Cerebellar cortex (tissue), 1 donor: ENCODE measurements around the gene SYPL1.

ENCODE experiments used
- DNase-seq: peaks from one replicate; pipeline ENCODE4 v3.0.0-alpha.2; 2015; ENCODE audit warnings: low spot score

Gene SYPL1

DNA sequence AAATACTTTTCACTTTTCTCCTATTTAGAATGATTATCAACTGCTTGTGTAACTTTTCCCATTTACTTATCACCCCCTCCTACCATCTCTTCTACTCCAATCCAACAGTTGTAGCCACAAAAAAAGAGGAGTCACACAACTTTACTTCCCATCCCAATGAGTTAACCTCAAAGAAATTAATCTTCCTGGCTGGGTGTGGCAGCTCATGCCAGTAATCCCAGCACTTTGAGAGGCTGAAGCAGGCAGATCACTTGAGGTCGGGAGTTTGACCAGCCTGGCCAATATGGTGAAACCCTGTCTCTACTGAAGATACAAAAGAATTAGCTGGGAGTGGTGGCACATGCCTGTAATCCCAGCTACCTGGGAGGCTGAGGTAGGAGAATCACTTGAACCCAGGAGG lies 19.9 kb downstream of the SYPL1 start:
- DNase-seq = no peak

DNA sequence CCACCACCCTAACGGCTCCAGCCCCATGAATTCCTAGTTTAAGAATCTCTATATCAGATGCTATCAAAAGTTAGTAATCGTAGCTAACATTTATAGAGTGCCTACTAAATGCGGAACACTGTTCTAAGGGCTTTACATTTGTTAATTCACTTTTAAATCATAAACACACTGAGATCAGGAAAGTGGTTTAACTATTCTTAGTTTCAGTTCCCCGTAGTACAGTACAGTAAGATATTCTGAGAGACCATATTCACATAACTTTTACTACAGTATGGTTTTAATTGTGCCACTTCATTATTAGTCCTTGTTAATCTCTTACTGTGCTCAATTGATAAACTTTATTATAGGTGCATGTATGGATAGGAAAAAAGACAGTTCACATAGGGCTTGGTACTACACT lies 22.5 kb downstream of the SYPL1 start:
- no peak for DNase-seq

DNA sequence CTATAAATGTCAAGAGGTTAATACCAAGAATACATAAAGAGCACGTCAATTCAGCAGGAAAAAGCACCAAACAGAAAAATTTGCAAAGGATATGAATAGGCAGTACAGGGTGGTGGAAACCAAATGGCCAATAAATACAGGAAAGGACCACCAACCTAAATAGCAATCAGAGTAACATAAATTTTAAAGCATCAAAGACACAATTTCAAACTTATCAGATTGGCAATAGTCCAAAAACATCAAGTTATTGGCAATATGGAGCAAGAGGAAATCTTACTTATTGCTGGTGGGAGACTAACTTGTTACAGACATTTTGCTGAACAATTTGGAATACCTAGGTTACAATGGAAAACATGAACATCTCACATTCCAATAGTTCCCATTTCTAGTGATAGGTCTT lies 24.1 kb downstream of the SYPL1 start:
- DNase-seq = no peak

DNA sequence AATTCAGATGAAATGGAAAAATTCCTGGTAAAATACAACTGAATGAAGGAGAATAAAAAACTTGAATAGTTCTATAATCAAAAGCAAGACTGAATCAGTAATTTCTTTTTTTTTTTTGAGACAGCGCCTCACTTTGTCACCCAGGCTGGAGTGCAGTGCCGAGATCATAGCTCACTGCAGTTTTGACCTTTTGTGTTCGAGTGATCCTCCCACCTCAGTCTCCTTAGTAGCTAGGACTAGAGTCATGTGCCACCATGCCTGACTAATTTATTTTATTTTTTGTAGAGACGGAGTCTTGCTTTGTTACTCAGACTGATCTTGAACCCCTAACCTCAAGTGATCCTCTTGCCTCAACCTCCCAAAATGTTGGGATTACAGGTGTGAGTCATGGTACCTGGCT lies 26.1 kb downstream of the SYPL1 start:
- DNase-seq = no peak

DNA sequence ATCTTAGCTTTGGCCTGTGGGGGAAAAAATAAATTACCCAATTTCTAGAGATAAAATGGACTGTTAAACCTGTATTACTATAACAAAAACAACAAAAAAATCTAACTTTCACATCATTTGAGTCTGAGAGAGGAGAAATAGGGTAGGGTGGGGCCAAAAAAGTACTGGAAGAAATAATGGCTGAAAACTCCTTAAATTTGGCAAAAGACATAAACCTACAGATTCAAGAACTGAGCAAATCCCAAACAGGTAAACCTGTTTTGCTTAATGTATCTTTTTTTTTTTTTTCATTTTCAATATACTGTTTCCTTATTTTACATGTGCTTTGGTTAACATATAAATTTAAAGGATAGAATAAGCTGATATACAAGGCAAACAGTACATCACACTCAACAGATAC lies 27.1 kb downstream of the SYPL1 start:
- no peak for DNase-seq

DNA sequence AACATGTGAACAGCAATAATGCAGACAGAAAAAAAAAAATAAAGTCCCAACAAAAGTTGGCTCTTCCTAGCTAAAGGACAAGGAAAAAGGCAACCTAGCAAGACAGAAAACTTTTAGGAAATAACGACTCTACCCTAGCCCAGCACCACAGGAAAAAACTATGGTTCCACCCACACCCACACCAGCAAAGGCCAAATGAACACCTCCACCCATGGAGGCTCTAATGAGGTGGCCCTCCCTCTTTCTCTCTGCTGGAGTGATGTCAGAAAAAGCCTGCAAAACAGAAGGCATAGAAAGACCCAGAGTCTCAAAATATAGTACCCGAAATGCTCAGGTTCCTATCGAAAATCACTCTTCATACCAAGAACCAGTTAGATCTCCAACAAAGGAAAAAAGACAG lies 28.4 kb downstream of the SYPL1 start:
- DNase-seq = no peak

DNA sequence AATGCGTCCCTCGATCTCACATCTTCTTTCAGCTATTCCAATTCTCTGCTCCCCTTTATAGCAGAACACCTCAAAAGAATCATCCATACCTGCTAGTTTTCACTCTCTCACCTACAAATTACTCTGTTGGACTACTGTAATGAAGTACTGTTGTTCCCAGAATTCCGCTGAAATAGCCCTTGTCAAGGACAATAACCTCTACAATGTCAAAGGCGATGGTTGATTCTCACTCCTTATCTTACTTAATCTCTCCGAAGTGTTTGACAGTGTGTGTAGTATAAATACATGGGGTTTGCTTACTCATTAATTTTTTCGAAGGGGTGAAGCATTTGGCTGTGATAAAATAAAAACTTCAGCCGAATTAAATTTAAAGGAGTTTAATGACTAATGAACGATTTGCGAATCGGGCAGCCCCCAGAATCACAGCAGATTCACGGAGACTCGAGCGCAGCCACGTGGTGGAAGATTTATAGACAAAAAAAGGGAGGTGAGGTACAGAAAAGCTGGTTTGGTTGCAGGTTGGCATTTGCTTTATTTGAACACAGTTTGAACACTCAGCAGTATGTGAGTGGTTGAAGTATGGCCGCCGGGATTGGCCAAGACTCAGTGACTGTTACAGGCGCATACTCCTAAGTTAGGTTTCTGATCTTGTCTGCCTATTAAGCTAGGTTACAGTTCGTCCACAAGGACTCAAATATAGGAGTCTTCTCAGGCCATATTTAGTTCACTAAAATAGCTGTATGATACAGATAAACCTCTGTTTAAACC lies 29.8 kb downstream of the SYPL1 start:
- DNase-seq = no peak

DNA sequence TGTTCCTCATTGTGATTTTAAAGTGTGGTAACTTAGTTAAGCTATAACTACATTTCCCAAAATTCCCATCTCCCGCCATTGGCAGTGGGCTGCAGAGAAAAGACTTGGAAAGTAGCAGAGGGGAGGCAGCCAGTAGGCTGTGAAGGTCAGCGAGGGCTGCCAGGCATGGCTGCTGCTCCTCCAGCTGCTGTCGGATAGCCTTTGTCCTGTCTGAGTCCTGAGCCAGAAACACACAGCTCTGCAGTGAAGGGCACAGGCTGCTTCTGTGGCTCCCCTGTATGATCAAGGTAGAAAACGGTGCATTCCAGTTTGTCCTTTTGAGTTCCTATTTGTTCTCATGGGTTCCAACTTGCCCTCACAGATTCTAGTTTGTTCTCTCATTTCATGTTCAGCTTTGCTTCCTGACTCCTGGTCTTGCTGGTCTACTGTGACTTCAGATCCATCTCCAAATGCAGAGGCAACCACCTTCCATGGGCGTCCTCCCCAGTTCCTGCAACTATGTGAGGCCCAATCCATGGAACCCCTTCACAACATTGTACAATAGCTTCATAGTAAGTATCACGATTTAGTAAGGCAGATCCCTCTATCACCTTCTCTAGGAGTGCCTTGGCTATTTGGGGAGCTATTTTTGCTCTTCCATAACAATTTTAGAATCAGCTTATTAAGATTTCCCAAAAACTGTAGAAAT lies 31.7 kb downstream of the SYPL1 start:
- DNase-seq = no peak

DNA sequence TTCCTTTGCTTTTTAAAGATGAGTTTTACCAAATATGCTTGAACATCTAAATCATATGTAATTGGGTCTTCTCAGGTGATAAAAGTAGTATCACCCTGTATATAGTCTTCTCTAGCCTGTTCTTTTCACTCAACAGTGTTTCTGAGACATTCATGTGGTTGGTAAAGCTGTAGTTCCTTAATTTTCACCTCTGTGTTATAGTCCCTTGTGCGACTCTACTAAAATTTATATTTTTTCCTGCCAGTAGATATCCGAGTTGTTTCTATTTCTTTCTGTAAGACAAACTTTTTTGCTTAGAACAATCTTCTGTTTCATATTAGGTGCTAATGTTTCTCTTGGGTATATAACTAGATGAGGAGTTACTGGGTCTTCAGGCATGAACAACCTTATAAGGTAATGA lies 35.6 kb downstream of the SYPL1 start:
- DNase-seq = no peak

DNA sequence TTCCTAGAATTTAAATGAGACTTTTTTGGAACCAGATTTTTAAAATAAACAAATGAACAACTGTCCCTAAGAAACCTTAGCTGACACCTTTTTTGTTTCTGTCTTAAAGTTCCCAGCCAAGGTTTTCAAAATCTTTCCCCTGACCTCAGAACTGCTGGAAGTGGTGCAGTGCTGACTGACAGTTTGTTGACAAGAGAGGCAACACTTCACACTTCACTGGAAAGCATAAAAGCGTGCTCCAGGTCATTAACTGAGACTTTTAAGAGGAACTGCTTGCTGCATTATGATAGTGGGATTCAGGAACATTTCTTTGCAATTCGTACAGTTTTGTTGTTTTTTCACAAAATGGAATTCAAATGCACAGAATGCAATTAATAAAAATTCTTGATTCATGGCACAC lies 36.2 kb downstream of the SYPL1 start:
- DNase-seq = no peak

DNA sequence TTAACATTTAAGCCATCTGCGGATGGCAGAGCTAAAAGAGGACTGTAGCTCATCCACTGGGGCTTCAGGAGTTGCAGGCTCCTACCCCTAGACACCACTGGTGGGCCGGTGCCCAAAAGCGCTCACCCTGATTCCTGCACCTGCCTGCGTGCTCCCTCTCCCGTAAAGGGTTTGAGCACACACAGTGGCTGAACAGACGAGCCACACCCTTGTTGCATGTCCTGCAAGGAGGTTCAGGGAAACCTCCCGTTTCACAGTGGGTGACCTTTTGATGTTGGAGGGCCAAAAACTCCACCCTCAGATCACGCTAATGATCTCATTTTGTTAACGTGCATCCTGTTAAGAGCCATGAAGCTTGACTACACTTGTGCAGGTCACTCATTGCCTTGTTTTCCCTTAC lies 37.9 kb downstream of the SYPL1 start:
- no peak for DNase-seq

DNA sequence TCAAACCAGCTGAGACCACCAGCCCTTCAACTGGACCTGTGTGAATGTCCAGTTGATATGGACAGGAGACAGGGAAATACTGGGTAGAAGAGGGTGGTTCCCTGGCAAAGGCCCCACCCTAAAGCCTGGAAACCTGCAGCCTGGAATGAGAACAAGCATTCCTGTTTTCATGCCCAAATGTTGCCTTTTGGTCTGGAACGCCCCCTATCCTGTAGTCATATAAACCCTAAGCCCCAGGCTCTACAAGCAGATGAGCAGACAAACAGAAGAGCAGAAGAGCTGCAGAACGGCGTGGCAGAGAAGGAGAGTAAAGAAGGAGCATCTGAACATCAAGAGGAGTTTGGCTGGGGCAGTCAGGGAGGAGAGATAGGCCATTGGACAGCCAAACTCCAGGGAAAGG lies 38.4 kb downstream of the SYPL1 start:
- no peak for DNase-seq

DNA sequence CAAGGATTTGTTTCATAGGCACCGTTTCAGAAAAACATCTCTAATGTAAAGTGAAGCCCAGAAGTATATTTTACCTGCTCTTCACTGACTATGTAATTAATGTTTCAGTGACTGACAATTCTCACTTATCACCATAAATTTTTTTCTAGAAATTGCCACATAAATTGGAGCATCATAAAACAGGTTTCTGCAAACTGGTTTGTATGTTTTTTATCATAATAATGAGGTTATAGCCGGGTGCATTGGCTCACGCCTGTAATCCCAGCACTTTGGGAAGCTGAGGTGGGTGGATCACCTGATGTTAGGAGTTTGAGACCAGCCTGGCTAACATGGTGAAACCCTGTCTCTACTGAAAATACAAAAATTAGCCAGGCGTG lies 39.4 kb downstream of the SYPL1 start:
- DNase-seq = no peak

DNA sequence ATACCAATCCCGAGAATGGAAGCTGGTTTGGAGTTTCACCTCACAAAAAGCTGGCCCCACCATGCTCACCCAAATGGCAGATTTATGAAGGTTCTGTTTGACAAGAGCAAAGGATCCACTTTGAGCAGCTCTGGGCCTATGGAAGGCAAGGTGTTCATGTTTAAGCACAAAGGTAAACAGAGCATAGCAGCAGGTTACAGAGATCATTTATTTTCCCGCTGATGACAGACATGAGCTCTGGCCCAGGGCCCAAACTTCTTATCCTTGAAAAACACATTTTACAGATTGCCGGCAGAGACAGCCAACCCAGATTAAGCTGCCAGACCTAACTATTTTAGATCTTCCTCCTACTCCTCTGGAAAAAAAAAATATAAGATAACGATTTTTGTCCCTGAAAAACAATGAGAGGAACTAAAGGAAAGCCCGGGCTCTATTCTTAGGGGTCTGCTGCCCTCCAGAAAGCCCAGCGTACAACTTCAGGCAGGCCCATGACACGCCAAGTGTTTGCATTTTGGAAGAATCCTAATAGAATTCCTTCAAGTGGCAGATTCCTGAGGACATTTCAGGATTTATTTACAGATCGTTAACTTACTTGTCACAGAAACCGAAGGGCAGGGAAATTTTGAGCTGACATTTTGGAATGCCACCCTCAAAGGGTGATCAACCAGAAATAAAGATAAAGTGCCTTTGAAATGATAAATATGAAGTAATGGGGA lies 40.0 kb downstream of the SYPL1 start:
- peak; percentile 79 for DNase-seq

DNA sequence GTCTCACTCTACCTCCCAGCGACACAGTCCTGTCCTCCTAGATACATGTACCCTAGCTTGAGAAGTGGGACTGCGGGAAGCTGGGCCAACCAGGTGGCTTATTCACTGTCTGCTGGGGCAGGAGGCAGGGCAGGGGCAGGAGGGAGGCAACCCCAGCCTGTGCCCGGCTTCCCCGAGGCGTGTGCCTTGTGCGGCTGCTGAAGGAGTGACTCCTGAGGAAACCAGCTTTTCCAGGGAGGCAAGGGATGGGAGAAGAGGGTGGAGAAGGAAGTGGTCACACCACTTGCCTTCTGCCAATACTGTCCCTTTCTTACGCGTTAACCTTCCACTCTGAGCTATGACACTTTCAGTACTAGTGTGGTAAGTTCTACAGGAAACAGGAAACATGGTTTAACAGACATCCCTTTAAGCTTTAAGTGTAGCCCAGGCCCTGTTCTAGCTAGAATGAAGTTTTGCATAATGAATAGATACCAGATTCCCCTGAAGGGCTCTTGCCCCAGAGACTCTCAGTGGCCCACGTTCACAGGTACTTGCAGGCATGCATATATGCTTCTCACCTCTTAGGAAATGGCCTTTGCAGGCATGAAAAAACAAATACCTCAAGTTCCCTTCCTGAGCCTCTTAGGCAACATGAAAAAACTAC lies 40.6 kb downstream of the SYPL1 start:
- DNase-seq = no peak

DNA sequence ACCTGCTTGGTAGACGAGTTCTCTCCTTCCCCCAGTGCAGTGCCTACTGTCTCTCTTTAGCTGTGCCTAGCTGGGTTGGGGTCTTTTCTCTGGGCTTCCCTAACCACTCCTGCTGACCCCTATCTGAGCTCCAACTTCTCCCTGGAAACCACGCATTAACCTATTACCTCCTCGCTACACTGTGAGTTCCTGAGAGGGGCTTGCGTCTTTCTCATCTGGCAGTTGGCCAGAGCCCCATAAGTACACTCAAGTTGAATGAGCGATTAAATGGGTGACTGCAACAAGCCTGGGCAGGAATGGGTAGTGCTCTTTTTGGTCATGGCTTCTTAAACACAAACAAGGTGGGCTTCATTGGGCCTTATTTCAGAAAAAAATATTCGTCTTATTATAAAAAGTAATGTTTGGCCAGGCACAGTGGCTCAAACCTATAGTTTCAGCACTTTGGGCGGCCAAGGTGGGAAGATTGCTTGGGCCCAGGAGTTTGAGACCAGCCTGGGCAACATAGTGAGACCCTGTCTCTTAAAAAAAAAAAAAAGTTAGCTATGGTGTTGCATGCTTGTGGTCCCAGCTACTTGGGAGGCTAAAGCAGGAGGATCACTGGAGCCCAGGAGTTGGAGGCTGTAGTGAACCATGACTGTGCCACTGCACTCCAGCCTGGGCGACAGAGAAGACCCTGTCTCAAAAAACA lies 41.4 kb downstream of the SYPL1 start:
- DNase-seq = no peak

DNA sequence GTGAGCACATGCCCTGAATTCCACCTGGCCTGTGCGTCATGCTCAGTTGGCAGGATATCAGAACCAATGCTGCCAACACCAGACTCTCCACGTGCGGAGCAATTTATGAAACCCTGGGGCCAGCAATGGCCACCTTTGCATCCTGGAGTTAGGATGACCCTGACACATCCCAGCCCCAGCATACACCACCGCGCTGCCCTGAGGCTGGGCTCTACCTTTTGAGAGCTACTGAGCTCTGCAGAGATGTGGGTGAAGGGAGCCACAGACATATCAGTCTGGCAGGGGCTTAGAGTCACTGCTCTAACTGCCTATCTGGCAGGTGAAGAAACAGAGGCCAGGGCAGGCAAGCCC lies 41.9 kb downstream of the SYPL1 start:
- DNase-seq = peak; percentile 77

DNA sequence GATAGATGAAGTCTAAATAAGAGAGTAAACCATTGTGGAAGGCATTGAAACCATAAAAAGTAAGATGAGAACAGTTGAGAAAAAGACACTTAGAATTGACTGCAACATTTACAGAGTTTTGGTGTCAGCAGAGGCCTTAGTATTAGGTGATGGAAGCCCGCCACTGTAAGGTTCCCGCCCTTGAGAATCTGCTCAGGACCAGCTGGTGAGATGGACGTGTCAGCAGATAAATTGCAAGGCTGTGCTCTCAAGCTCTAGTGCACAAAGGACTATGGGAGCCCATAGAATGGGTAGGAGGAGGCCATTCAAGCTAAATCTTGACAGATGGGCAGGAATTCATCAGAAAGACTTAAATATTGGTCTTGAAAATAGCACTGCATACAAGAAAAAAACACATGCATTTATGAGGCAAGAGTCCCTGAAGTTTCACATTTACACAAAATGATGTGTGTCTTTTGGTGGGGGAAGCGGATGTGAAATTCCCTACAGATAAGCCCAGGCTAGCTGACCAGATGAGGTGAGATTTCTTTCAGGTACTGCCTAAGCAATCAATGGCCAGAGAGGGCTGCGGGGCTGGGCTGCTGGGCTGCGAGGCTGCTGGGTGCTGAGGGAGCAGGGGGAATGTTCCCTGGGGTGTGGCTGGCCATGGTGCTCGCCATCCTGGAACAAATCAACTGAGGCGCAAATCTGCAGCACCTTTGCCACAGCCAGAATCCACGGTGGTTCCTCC lies 42.5 kb downstream of the SYPL1 start:
- DNase-seq = no peak

DNA sequence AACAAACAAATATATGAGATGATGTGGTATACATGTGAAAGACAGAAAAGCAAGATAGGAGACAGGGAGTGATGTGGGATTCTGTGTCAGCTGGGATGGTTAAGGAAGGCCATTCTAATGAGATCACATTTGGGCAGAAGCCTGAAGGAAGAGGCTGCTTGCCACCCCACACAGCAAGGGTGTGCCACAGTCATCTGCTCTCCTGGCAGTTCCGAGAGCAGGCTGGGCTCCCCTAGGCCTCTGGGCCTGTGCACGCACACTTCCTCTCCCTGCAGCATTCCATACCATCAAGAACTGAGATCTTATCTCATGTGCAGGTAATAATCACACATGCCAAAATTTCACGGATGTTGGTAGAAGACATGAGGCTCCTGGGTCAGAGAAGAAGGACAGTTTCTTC lies 43.1 kb downstream of the SYPL1 start:
- peak; percentile 91 for DNase-seq

DNA sequence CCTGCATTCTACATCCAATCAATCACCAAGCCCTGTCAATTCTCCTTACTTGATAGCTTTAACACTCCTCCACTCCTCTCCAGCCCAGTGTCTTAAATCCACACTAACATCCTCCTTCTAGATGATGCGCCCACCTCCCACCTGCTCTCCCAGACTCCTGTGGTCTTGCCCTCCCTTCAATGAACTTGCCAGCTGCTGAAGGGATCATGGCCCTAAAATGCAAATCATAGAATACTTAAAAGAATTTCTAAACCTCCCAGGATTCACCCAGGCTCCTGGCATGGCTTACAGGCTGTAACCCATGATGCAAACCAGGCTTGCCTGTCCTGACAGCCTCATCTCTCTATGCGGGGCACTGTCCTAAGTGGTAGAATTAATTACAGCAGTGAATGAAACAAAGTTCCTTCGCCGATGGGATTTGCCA lies 43.6 kb downstream of the SYPL1 start:
- no peak for DNase-seq

DNA sequence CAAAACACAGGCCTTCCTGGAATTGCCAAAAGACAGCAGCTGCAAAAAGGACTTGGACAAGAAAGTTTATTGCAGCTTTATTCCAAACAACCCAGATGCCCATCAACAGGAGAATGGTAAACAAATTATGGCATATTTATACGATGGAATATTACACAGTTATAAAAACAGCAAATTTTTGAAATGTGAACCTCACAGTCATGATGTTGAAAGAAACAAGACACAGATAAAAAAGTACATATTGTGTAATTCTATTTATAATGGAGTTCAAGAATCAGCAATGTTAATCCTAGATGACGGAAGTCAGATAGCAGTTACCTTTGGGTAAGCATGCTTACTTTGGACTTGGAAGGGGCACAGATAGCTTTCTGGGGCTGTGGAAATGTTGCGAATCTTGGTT lies 44.4 kb downstream of the SYPL1 start:
- no peak for DNase-seq
